ENCODE data around the gene RNF121. TPM values are rescaled to one million over a fixed set of nuclear protein-coding genes. Genes with fewer than 3 reads are reported as not detected.
A peak's percentile ranks its signal among the peaks of the same experiment; 100 is the strongest.

RNF121 gene
- total RNA-seq, 1 donor from 2014 or later = 51.3 TPM

- intact Hi-C loops (cut with micrococcal nuclease) = no loop called here
- no peaks in the 10 kb centered on the region for H3K4me1 Mint-ChIP-seq (ENCODE audit: low read depth)
- no peaks in the 10 kb centered on the region for H3K9me3 Mint-ChIP-seq
- H3K27ac Mint-ChIP-seq = no peak overlapping the region
- peaks cover 76% of the 10 kb centered on the region for H3K36me3 Mint-ChIP-seq (ENCODE audit: low read depth)
- DNase-seq (ENCODE audit: low spot score) = no peak
- H3K27me3 Mint-ChIP-seq (ENCODE audit: low read depth) = no peaks in the 10 kb centered on the region
- no peak overlapping the region for H3K4me3 Mint-ChIP-seq (ENCODE audit: low read depth)
Observed at GRCh38 chr11:72013765-72014711, 85.2 kb downstream of the RNF121 start.

DNA sequence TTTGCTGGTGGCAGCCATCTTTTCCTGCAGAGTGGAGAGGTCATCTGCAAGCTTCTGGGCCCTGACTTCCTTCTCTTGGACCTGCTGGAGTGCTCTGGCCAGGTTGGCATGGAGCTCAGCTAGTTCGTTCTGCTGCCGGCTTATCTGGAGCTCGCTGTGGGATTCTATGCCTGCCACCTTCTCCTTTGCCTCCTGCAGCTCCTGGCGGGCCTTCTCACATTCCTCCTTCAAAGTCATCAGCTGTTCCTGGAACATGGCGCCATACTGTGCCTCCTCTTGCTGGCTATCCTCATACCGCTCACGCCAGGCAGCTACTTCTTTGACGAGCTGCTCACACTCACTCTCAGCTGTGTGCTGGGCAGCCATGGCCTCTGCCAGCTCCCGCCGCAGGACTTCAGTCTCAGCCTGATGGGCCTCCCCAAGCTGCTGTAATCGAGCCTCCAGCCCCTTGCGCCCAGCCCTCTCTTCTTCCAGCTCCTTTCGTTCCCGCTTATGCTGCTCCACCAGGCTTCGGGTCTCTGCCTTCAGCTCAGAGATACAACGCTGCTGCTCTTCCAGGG, 86.0 kb downstream of the RNF121 start:
- Mint-ChIP-seq H3K27ac (no peak overlapping the region), H3K4me3 (ENCODE audit: low read depth) (no peak overlapping the region), H3K36me3 (ENCODE audit: low read depth) (peaks cover 77% of the 10 kb centered on the region), H3K27me3 (ENCODE audit: low read depth) (no peaks in the 10 kb centered on the region), H3K4me1 (ENCODE audit: low read depth) (no peaks in the 10 kb centered on the region), H3K9me3 (no peaks in the 10 kb centered on the region)
- intact Hi-C loops (cut with micrococcal nuclease) = no loop called here
- no peak for DNase-seq (ENCODE audit: low spot score)

GRCh38 chr11:72015511-72016061, 86.7 kb downstream of the RNF121 start:
- H3K4me3 Mint-ChIP-seq (ENCODE audit: low read depth) = no peak overlapping the region
- no peaks in the 10 kb centered on the region for H3K27me3 Mint-ChIP-seq (ENCODE audit: low read depth)
- DNase-seq (ENCODE audit: low spot score) = no peak
- peaks cover 77% of the 10 kb centered on the region for H3K36me3 Mint-ChIP-seq (ENCODE audit: low read depth)
- H3K9me3 Mint-ChIP-seq = no peaks in the 10 kb centered on the region
- no peaks in the 10 kb centered on the region for H3K4me1 Mint-ChIP-seq (ENCODE audit: low read depth)
- intact Hi-C loops (cut with micrococcal nuclease) = no loop called here
- no peak overlapping the region for H3K27ac Mint-ChIP-seq

- H3K4me3 Mint-ChIP-seq (ENCODE audit: low read depth) = no peak overlapping the region
- intact Hi-C loops (cut with micrococcal nuclease) = no loop called here
Observed at GRCh38 chr11:72018171-72018570, 89.3 kb downstream of the RNF121 start.

DNA sequence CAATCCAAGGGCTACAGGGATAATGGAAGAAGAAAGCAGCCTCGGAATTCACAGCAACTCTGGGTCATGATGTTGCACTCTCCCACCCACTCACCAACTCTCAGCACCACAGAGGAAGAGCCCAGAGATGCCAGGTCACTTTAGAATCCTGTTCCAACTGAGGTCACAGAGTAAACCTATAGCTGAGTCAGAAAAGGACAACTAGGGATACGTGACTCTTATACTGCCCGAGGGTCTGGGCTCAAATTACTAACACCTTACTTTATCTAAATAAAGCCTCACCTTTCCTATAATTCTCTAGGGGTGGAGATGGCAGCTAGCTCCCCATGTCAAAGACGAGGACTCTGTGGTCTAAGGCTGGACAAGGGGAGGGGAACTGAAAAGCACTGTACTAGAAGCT, 94.5 kb downstream of the RNF121 start:
- Mint-ChIP-seq H3K9me3 (no peaks in the 10 kb centered on the region), H3K27ac (no peak overlapping the region), H3K4me3 (ENCODE audit: low read depth) (no peak overlapping the region), H3K27me3 (ENCODE audit: low read depth) (no peaks in the 10 kb centered on the region), H3K36me3 (ENCODE audit: low read depth) (peaks cover 76% of the 10 kb centered on the region), H3K4me1 (ENCODE audit: low read depth) (peaks cover 14% of the 10 kb centered on the region)
- intact Hi-C loops (cut with micrococcal nuclease) = no loop called here
- no peak for DNase-seq (ENCODE audit: low spot score)

More at GRCh38 chr11:72018171-72018570, 89.3 kb downstream of the RNF121 start:
- Mint-ChIP-seq H3K36me3 (ENCODE audit: low read depth) (peaks cover 89% of the 10 kb centered on the region), H3K4me1 (ENCODE audit: low read depth) (no peaks in the 10 kb centered on the region), H3K27me3 (ENCODE audit: low read depth) (no peaks in the 10 kb centered on the region), H3K9me3 (no peaks in the 10 kb centered on the region), H3K27ac (no peak overlapping the region)
- DNase-seq (ENCODE audit: low spot score) = no peak

DNA sequence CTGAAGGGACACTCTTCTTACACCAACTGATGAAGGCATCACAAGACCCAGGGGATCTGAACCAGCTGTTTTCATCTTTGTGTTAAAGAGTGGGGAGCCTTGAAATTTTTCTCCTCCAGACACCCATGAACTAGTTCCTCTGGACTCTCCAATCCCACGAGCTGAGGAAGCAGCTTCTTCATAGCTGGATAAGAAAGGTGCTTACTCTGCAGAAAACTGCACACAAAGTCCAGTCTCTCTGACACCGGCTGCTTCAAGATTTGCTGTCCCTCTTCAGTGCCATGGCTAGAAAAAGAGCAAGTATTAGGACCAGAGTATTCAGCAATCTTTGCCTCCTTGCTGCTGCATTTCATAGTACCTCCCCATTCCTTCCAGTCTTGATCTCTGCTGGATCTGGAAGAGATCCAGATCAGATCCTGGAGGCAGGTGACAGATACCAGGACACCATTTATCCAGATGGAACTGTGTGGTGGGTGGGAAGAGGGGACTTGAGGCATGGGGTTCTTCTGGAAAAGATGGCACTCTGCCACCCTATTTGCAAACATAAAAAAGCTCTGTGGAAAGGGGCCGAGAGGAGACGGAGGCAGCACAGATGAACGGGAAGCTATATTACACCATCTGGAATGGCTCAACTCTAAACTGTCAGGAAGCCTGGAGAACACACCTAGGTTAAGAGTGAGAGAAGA, 95.4 kb downstream of the RNF121 start:
- no peaks in the 10 kb centered on the region for H3K27me3 Mint-ChIP-seq (ENCODE audit: low read depth)
- peaks cover 14% of the 10 kb centered on the region for H3K4me1 Mint-ChIP-seq (ENCODE audit: low read depth)
- no peaks in the 10 kb centered on the region for H3K9me3 Mint-ChIP-seq
- intact Hi-C loops (cut with micrococcal nuclease) = no loop called here
- H3K36me3 Mint-ChIP-seq (ENCODE audit: low read depth) = peaks cover 76% of the 10 kb centered on the region
- DNase-seq (ENCODE audit: low spot score) = no peak
- H3K27ac Mint-ChIP-seq = no peak overlapping the region
- H3K4me3 Mint-ChIP-seq (ENCODE audit: low read depth) = no peak overlapping the region

DNA sequence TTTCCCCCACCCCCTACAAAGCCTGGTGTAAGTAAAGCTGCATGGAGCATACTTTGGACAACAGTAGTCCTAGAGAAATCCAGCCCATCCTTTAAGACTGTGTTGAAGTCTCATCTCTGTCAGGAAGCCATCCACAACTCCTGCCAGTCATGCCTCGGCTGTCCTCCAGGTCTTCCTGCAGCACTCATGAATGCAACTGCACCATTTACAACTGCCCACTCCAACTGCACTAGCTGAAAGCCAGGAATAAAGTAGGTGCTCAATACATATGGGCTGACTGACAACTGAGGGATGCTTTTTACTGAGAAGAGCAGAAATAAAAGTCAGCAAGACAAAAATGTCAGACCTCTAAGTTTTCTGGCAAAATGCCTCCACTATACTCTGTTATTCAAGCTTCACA, 97.2 kb downstream of the RNF121 start:
- H3K4me1 Mint-ChIP-seq (ENCODE audit: low read depth) = peaks cover 14% of the 10 kb centered on the region
- DNase-seq (ENCODE audit: low spot score) = no peak
- intact Hi-C loops (cut with micrococcal nuclease) = no loop called here
- no peak overlapping the region for H3K4me3 Mint-ChIP-seq (ENCODE audit: low read depth)
- H3K9me3 Mint-ChIP-seq = no peaks in the 10 kb centered on the region
- peak overlapping the region; percentile 22 for H3K27ac Mint-ChIP-seq
- peaks cover 71% of the 10 kb centered on the region for H3K36me3 Mint-ChIP-seq (ENCODE audit: low read depth)
- H3K27me3 Mint-ChIP-seq (ENCODE audit: low read depth) = no peaks in the 10 kb centered on the region

- H3K9me3 Mint-ChIP-seq = no peaks in the 10 kb centered on the region
- H3K36me3 Mint-ChIP-seq (ENCODE audit: low read depth) = peaks cover 54% of the 10 kb centered on the region
- H3K27ac Mint-ChIP-seq = no peak overlapping the region
- H3K27me3 Mint-ChIP-seq (ENCODE audit: low read depth) = no peaks in the 10 kb centered on the region
- DNase-seq (ENCODE audit: low spot score) = no peak
- no peak overlapping the region for H3K4me3 Mint-ChIP-seq (ENCODE audit: low read depth)
- peaks cover 10% of the 10 kb centered on the region for H3K4me1 Mint-ChIP-seq (ENCODE audit: low read depth)
- intact Hi-C loops (cut with micrococcal nuclease) = no loop called here
Observed at GRCh38 chr11:72030472-72031045, 101.7 kb downstream of the RNF121 start.

- peaks cover 35% of the 10 kb centered on the region for H3K36me3 Mint-ChIP-seq (ENCODE audit: low read depth)
- no peaks in the 10 kb centered on the region for H3K27me3 Mint-ChIP-seq (ENCODE audit: low read depth)
- H3K4me1 Mint-ChIP-seq (ENCODE audit: low read depth) = peaks cover 12% of the 10 kb centered on the region
- H3K4me3 Mint-ChIP-seq (ENCODE audit: low read depth) = no peak overlapping the region
- no peak overlapping the region for H3K27ac Mint-ChIP-seq
- intact Hi-C loops (cut with micrococcal nuclease) = no loop called here
- DNase-seq (ENCODE audit: low spot score) = no peak
- H3K9me3 Mint-ChIP-seq = no peaks in the 10 kb centered on the region
Observed at GRCh38 chr11:72036687-72037086, 107.8 kb downstream of the RNF121 start.

DNA sequence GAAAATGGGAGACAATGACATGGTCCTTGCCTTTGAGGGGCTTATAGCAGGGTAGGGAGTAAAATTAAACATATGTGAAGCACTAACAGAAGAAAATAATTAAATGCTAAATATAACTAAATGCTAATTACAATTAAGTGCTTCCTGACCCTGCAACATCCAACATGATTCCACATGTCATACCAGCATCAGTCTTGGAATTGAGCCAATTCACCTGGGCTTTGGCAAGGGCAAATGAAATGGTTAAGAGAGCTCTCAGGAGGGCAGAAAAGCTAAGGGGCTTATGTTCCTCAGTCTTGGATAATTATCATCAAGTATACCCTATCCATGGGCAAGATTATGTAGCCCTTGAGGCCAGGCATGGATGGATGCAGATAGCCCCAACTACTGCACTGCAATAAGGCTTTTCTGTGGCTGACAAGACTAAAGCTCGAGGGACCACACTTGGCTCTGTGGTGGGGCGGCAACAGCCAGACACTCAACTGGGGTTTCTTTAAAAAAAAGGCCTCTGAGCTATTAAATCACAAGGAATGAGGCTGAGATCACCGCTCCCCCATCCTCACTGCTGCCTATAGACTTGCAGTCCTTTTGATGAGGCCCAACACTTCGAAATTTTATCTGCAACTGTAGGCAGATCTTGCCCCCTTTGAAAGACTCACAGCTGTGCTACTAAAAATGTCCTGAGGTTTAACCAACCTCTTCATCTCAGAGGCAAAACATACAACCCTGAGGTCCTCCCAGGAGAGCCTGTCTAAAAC, 108.9 kb downstream of the RNF121 start:
- intact Hi-C loops (cut with micrococcal nuclease) = no loop called here
- Mint-ChIP-seq H3K4me1 (ENCODE audit: low read depth) (peaks cover 22% of the 10 kb centered on the region), H3K9me3 (no peaks in the 10 kb centered on the region), H3K4me3 (ENCODE audit: low read depth) (no peak overlapping the region), H3K36me3 (ENCODE audit: low read depth) (peaks cover 40% of the 10 kb centered on the region), H3K27me3 (ENCODE audit: low read depth) (no peaks in the 10 kb centered on the region), H3K27ac (no peak overlapping the region)
- no peak for DNase-seq (ENCODE audit: low spot score)

- H3K36me3 Mint-ChIP-seq (ENCODE audit: low read depth) = peaks cover 37% of the 10 kb centered on the region
- DNase-seq (ENCODE audit: low spot score) = no peak
Observed at GRCh38 chr11:72038491-72038890, 109.6 kb downstream of the RNF121 start.

More at GRCh38 chr11:72038491-72038890, 109.6 kb downstream of the RNF121 start:
- peaks cover 26% of the 10 kb centered on the region for H3K4me1 Mint-ChIP-seq (ENCODE audit: low read depth)
- peak overlapping the region; percentile 15 for H3K4me3 Mint-ChIP-seq (ENCODE audit: low read depth)
- intact Hi-C loops (cut with micrococcal nuclease) = no loop called here
- H3K9me3 Mint-ChIP-seq = no peaks in the 10 kb centered on the region
- no peak overlapping the region for H3K27ac Mint-ChIP-seq
- no peaks in the 10 kb centered on the region for H3K27me3 Mint-ChIP-seq (ENCODE audit: low read depth)

Data from activated T-helper 2 cell treated with anti-CD3 and anti-CD28 coated beads, Interferon-gamma antibody, Interleukin-2, Interleukin-4, amounts not matched to agents 10 μg/mL and 5 μg/mL and 100 μg/mL, durations not matched to agents 14 hours and 24 hours and 36 hours (primary cell).